HG03139 (cell line): ENCODE measurements around the gene PTPN14.

ENCODE experiments used
- ATAC-seq: cut with Tn5 transposase; IDR thresholded peaks from one replicate; pipeline ENCODE4 v1.9.1; 2021; ENCODE audit not compliant: unreplicated experiment

The PTPN14 gene

GRCh38 chr1:214569357-214570004 is 18.1 kb upstream of the PTPN14 start:
- ATAC-seq: no peak

- no peak for ATAC-seq
These were observed 16.9 kb upstream of the PTPN14 start for GRCh38 chr1:214568328-214568727.

GRCh38 chr1:214567481-214567980 is 16.1 kb upstream of the PTPN14 start:
- ATAC-seq: no peak

GRCh38 chr1:214566158-214567104 is 15.0 kb upstream of the PTPN14 start:
- no peak for ATAC-seq

GRCh38 chr1:214565310-214565709 is 13.9 kb upstream of the PTPN14 start:
- ATAC-seq: no peak

GRCh38 chr1:214563881-214564280 is 12.5 kb upstream of the PTPN14 start:
- no peak for ATAC-seq

GRCh38 chr1:214557952-214558735 is 6.7 kb upstream of the PTPN14 start:
- ATAC-seq: no peak

GRCh38 chr1:214553142-214553710 is 1.8 kb upstream of the PTPN14 start:
- no peak for ATAC-seq

- ATAC-seq: no peak
These were observed 789 bp upstream of the PTPN14 start for GRCh38 chr1:214552174-214552608.

GRCh38 chr1:214550857-214551435 is 456 bp downstream of the PTPN14 start:
- no peak for ATAC-seq

GRCh38 chr1:214550013-214550856 is 1.2 kb downstream of the PTPN14 start:
- ATAC-seq: no peak

- no peak for ATAC-seq
These were observed 1.8 kb downstream of the PTPN14 start for GRCh38 chr1:214549604-214550003.

- no peak for ATAC-seq
These were observed 2.4 kb downstream of the PTPN14 start for GRCh38 chr1:214548988-214549387.

GRCh38 chr1:214548271-214548670 is 3.1 kb downstream of the PTPN14 start:
- ATAC-seq: no peak

GRCh38 chr1:214547747-214548146 is 3.7 kb downstream of the PTPN14 start:
- ATAC-seq: no peak

GRCh38 chr1:214546886-214547641 is 4.3 kb downstream of the PTPN14 start:
- no peak for ATAC-seq

- ATAC-seq: no peak
These were observed 5.3 kb downstream of the PTPN14 start for GRCh38 chr1:214546084-214546483.

GRCh38 chr1:214545293-214545692 is 6.1 kb downstream of the PTPN14 start:
- no peak for ATAC-seq

- no peak for ATAC-seq
These were observed 6.6 kb downstream of the PTPN14 start for GRCh38 chr1:214544791-214545190.
